Islet precursor cell (in vitro differentiated cells): ENCODE results near the gene GLMN.
"Not testable (repeated sequence)": the region's sequence is repeated elsewhere in the genome, so short reads cannot be mapped to it uniquely, and the experiment has no call there.

ENCODE experiments used
- DNase-seq: peaks from one replicate; pipeline ENCODE4 v3.0.0-alpha.2; 2018

Gene GLMN

GRCh38 chr1:92291372-92291999 is 7.3 kb downstream of the GLMN start:
- DNase-seq, result no peak

DNA sequence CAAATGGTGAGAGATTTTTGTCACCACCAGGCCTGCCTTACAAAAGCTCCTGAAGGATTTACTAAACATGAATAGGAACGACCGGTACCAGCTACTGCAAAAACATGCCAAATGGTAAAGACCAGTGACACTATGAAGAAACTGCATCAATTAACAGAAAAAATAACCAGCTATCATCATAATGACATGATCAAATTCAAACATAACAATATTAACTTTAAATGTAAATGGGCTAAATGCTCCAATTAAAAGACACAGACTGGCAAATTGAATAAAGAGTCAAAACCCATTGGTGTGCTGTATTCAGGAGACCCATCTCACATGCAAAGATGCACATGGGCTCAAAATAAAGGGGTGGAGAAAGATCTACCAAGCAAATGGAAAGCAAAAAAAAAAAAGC is 17.4 kb downstream of the GLMN start:
- DNase-seq, result not testable (repeated sequence)

DNA sequence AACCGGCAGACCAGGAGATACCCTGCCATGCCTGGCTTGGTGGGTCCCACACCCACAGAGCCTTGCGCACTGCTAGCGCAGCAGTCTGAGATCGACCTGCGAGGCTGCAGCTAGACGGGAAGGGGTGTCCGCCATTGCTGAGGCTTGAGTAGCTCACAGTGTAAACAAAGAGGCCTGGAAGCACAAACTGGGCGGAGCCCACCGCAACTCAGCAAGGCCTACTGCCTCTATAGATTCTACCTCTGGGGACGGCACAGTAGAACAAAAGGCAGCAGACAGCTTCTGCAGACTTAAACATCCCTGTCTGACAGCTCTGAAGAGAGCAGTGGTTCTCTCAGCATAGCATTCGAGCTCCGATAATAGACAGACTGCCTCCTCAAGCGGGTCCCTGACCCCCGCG is 19.0 kb downstream of the GLMN start:
- DNase-seq, result not testable (repeated sequence)

GRCh38 chr1:92277105-92277723 is 21.6 kb downstream of the GLMN start:
- no peak for DNase-seq

DNA sequence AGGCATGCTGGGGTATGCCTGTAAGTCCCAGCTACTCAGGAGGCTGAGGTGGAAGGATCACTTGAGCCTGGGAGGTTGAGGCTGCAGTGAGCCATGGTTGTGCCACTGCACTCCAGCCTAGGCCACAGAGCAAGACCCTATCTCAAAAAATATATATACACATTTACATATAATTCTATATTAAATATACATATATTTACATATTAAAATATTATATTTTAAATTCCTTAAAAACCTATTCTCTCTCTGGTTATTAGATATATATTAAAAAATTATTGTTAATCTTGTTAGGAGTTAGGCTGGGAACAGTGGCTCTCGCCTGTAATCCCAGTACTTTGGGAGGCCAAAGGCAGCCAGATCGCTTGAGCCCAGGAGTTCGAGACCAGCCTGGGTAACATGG is 22.7 kb downstream of the GLMN start:
- no peak for DNase-seq

DNA sequence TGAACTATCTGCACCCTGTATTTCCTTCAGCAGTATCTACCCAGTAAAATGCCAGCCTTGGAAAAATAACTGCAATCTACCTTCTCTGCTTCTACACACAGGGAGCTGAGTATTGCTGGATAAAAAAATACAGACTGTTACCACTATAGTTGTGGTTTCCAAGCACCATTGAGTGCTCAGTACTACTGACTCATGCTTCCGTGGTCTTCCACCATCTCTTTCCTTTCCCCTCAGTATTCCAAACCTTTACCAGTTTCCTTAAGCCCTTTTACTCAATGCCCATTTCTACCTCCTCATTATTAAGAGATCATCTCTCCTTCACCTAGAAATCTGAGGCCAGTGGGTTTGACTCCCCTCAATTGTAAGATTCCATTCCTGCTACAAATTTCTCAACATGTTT is 23.8 kb downstream of the GLMN start:
- DNase-seq, result no peak

- DNase-seq, result no peak
Observed at GRCh38 chr1:92273039-92273438, 25.7 kb downstream of the GLMN start.

- no peak for DNase-seq
Observed at GRCh38 chr1:92262516-92262915, 36.3 kb downstream of the GLMN start.

DNA sequence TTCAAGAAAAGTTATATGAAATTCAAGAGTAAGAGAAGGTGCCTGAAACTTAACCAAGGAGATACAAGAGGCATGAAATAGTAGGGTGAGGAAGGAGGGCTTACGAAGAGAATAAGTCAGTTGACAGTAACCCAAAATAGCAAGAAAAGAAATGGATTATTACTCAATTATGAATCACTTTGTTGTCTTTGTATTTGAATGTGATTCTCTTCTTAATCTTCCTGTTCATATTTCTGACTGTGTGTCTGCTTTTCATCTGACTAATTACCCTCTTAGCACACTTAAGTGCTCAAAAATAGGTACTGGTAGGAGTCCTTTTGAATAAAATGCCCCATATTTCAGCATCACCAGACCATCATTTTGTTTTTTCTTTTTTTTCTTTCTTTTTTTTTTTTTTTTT is 39.4 kb downstream of the GLMN start:
- no peak for DNase-seq

- DNase-seq, result not testable (repeated sequence)
Observed at GRCh38 chr1:92254714-92255113, 44.1 kb downstream of the GLMN start.

GRCh38 chr1:92244376-92244775 is 54.4 kb downstream of the GLMN start:
- no peak for DNase-seq

DNA sequence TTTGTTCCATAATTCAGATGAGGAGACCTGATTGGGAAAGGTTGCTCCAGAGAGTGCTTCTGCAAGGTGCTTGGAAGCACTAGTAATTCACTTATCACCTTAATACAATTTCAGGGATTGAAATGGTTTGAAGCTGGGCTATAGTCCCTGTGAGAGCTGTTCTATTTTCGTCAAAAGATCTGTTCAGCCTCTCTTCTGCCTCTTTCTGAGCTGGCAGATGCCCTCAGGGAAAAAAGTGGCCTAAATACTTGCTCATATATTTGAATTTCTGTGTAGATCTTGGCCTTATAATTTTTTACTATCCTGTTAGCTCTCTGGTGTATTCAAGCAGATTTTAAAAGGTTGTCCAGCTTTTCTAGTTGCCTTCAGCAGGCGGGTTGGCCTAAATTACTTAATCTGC is 58.8 kb downstream of the GLMN start:
- DNase-seq, result no peak

- DNase-seq, result no peak
Observed at GRCh38 chr1:92230736-92231135, 68.1 kb downstream of the GLMN start.

- DNase-seq, result no peak
Observed at GRCh38 chr1:92228401-92228800, 70.4 kb downstream of the GLMN start.

DNA sequence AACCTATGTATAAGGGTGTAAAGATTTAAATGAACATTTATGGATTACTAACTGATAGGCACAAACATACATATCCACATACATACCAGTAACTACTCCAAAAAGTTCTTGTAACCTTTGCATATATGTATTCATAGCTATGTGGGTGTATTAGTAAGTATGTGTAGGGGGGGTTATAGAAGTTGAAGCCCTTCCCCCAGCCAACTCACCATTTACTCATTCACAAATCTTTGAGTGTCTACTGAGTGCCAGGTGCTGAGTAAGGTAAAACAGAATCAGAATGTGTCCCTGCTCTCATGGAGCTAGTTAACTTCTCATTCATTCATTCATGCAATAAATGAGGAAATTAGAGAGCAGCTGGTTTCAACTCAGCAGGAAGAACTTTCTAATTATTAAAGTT is 79.8 kb downstream of the GLMN start:
- DNase-seq, result no peak

DNA sequence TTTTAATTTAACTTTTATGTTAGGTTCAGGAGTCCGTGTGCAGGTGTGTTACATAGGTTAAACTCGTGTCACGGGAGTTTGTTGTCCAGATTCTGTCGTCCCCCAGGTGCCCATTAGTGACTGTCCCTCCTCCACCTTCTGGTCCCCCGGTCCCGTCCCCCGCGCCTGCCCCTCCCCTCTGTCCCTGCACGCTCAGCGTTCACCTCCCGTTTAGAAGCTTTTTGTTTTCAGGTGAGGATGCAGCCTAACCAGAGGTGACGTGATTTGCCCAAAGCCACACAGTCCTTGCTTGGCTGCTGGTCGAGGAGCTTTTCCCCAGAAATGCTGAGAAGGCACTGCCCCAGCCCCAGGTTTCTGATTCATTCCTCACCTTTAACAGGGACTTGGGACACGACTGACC is 80.2 kb downstream of the GLMN start:
- no peak for DNase-seq

GRCh38 chr1:92217721-92218120 is 81.1 kb downstream of the GLMN start, which contains the start of gene C1orf146:
TSS of gene C1orf146 (plus strand) at chr1:92217915. CDS start at chr1:92231421, 13,506 bp downstream.
- no peak for DNase-seq

- DNase-seq, result no peak
Observed at GRCh38 chr1:92211166-92211565, 87.6 kb downstream of the GLMN start.

- no peak for DNase-seq
Observed at GRCh38 chr1:92210701-92211100, 88.1 kb downstream of the GLMN start.

- no peak for DNase-seq
Observed at GRCh38 chr1:92203105-92203504, 95.7 kb downstream of the GLMN start.

DNA sequence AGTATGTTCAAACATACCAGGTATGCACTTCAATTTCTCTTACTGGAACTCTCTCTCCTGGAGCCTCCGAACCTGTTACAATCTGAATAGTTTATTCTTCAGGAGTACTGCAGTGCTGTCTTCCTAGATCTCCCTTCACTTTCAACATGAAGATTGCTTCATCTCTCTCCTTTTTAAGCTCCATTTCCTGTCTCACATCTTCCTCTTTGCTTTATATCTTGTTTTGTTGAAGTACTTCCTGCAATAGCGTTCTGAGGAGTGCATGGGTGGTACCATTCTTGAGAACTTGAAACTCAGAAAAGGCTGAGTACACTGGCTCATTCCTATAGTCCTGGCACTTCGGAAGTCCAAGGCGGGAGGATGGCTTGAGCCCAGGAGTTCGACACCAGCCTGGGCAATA is 96.8 kb downstream of the GLMN start:
- DNase-seq, result no peak
